ENCODE results near the gene OR8S1. TPM values are rescaled to one million over a fixed set of nuclear protein-coding genes. Genes with fewer than 3 reads are reported as not detected.

The OR8S1 gene, protein sequence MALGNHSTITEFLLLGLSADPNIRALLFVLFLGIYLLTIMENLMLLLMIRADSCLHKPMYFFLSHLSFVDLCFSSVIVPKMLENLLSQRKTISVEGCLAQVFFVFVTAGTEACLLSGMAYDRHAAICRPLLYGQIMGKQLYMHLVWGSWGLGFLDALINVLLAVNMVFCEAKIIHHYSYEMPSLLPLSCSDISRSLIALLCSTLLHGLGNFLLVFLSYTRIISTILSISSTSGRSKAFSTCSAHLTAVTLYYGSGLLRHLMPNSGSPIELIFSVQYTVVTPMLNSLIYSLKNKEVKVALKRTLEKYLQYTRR
- total RNA-seq (2022; extraction: Qiagen RNA extraction) = not detected in 5 replicates

DNA sequence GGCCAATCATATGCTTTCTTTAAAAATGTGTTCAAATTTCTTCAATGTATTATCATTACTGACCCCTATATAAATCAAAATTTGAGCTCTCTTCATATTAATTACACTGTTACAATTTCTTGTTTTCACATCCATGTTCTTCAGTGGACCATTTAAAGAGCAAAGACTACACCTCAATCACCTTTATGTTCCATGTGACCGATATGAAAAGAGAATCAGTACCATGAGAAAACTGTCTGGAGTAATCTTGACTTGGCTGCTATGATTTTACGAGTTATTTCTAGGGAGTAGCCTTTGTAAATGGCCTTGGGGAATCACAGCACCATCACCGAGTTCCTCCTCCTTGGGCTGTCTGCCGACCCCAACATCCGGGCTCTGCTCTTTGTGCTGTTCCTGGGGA, at the start of gene OR8S1:
Gene OR8S1 (plus strand): TSS at position 301 of the 400 bp plus-strand sequence. CDS start 0 bp downstream, at position 301.

DNA sequence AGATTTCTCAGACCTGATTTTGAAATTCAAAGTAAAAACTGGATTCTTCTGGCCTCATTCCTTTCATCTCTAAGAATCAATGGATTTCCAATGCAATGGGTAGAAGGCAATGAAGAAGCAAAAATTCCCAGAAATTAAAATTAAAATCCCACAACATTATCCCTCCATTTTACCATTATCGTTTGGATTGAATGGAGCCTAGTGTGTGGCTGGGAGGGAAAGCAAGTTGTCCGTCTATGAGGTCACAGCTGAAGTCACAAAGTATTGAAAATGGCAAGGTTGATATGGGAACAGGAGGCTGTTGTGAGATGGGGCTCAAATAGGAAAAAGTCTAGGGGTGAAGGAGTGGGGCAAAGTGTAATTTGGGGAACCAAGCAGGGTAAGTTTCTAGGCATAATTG, 43.2 kb upstream of the OR8S1 start, which contains the start of gene C12orf54:
Gene C12orf54 (plus strand): TSS at position 301 of the 400 bp plus-strand sequence. CDS start 799 bp downstream, outside the sequence.

DNA sequence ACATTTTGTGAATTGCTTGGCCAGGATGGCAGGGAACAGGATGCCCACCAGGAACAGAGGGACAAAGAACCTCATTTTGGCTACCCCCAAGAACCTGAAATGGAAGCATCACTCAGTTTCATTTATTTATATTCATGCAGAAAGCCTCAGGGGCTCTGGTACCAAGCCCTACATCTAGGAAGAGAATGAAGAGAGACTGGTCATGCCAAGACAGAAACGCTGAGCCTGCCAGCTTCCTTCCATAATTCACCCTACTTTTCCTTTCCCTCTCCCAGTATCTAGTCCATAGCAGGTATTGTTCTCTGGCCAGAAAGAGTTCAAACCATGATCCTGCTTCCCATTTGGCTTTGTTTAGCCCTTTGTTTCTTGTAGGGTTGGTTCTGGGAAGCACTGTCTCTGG, 44.5 kb downstream of the OR8S1 start, which contains the start of gene LALBA:
Gene LALBA (minus strand): TSS at position 101 of the 400 bp plus-strand sequence. CDS start 26 bp downstream, at position 75.

Other genes starting within 250 kb of the OR8S1 start
- gene ZNF641, start 174.7 kb upstream of the OR8S1 start, total RNA-seq (2022; extraction: Qiagen RNA extraction) = 4.6 to 5.4 TPM (median 4.8 TPM) in 5 replicates
- not detected in 5 replicates for gene ANP32D, start 53.1 kb upstream of the OR8S1 start, total RNA-seq (2022; extraction: Qiagen RNA extraction)
- not detected in 5 replicates for gene C12orf54, start 43.1 kb upstream of the OR8S1 start, total RNA-seq (2022; extraction: Qiagen RNA extraction)
- not detected in 5 replicates for gene LALBA, start 44.4 kb downstream of the OR8S1 start, total RNA-seq (2022; extraction: Qiagen RNA extraction)
- gene KANSL2, start 156.6 kb downstream of the OR8S1 start, total RNA-seq (2022; extraction: Qiagen RNA extraction) = 36.7 to 51.0 TPM (median 37.1 TPM) in 5 replicates
- 11.9 to 14.0 TPM (median 12.5 TPM) in 5 replicates for gene CCNT1, start 191.1 kb downstream of the OR8S1 start, total RNA-seq (2022; extraction: Qiagen RNA extraction)